Measurements from ENCODE around the gene MYZAP. TPM values are rescaled to one million over a fixed set of nuclear protein-coding genes. Genes with fewer than 3 reads are reported as not detected.

Gene MYZAP
- total and polyA plus RNA-seq, 2 of the 4 experiments (the other 2 are of a cell fraction) = not detected

- intact Hi-C loops (cut with micrococcal nuclease) (no loop called here), dilution Hi-C loops (cut with HindIII; ENCODE audit: low sequenced_read_pairs, unreplicated experiment) (no loop called here), in situ Hi-C loops (cut with MboI; ENCODE audit: low sequenced_read_pairs) (no loop called here)
- Histone ChIP-seq H3K79me1 (ENCODE audit: low read depth in 1 of 2, low read length in 2 of 2) (no peaks in the 10 kb centered on the region), H2BK120ac (ENCODE audit: low read depth, low read length) (no peak overlapping the region), H4K5ac (ENCODE audit: low read depth, low read length) (no peak overlapping the region), H3K9me1 (ENCODE audit: insufficient read depth, low read length) (no peaks in the 10 kb centered on the region; the same call in 1 of the 2 replicates), H3K9ac (ENCODE audit: low read depth, low read length) (no peak overlapping the region), H3K27me3 (ENCODE audit: control insufficient read depth, insufficient read depth, low read length) (peaks cover 28% of the 10 kb centered on the region), H3K4me1 (ENCODE audit: control insufficient read depth, insufficient read depth, low read length) (no peaks in the 10 kb centered on the region), H3K18ac (ENCODE audit: low read depth, low read length) (no peak overlapping the region), H3K27ac (ENCODE audit: insufficient read depth, low read length) (no peak overlapping the region), H3K36me3 (ENCODE audit: control insufficient read depth, insufficient read depth, low read length) (no peaks in the 10 kb centered on the region), H2AK5ac (ENCODE audit: low read depth, low read length) (no peak overlapping the region), H3K23ac (ENCODE audit: low read depth, low read length) (no peak overlapping the region), H2AK9ac (replicated peaks; ENCODE audit: low read depth, low read length, poor library complexity) (no peak overlapping the region), H3K4ac (ENCODE audit: low read depth, low read length) (no peak overlapping the region), H3K4me3 (ENCODE audit: insufficient read depth, low read depth, low read length) (no peak overlapping the region), H4K91ac (ENCODE audit: insufficient read depth, low read depth, low read length) (no peak overlapping the region), H3K14ac (replicated peaks; ENCODE audit: low read depth, low read length) (no peak overlapping the region), H2AFZ (replicated peaks; ENCODE audit: low read length, poor library complexity) (no peak overlapping the region), H4K8ac (ENCODE audit: low read depth in 2 of 2, low read length in 2 of 2) (no peak overlapping the region), H3K4me2 (ENCODE audit: low read depth, low read length) (no peak overlapping the region), H4K20me1 (ENCODE audit: insufficient read depth, low read length) (no peaks in the 10 kb centered on the region), H2BK15ac (ENCODE audit: low read depth, low read length) (no peak overlapping the region), H2BK20ac (ENCODE audit: low read depth, low read length) (no peak overlapping the region), H3K9me3 (ENCODE audit: control insufficient read depth, insufficient read depth, low read length) (peaks cover 8% of the 10 kb centered on the region; the same call in 1 of the 2 replicates), H2BK5ac (ENCODE audit: low read depth, low read length, poor library complexity, severe bottlenecking) (no peak overlapping the region), H3K56ac (ENCODE audit: extremely low read depth, insufficient read depth, low read length) (no peak overlapping the region)
- TF ChIP-seq RCOR1 (IDR thresholded peaks at IDR 0.05; ENCODE audit: insufficient replicate concordance, low read length) = no peak
- no peak for TF ChIP-seq MAFK (IDR thresholded peaks at IDR 0.05; ENCODE audit: low read depth, low read length)
- TF ChIP-seq RAD21 (IDR thresholded peaks at IDR 0.05; ENCODE audit: low read length) = no peak
- TF ChIP-seq CEBPB (IDR thresholded peaks at IDR 0.05; ENCODE audit: low read depth, low read length) = no peak
- no peak for TF ChIP-seq FOS (IDR thresholded peaks at IDR 0.05; ENCODE audit: low read depth, low read length)
- no peak for TF ChIP-seq SMC3 (IDR thresholded peaks at IDR 0.05; ENCODE audit: low read depth, low read length)
- TF ChIP-seq ELK1 (IDR thresholded peaks at IDR 0.05; ENCODE audit: borderline replicate concordance, low read depth, low read length) = no peak
- TF ChIP-seq MXI1 (IDR thresholded peaks at IDR 0.05; ENCODE audit: borderline replicate concordance, low read depth, low read length) = no peak
- no peak for TF ChIP-seq POLR2A (IDR thresholded peaks at IDR 0.05; ENCODE audit: low read depth, low read length)
- TF ChIP-seq, protein P1, sequence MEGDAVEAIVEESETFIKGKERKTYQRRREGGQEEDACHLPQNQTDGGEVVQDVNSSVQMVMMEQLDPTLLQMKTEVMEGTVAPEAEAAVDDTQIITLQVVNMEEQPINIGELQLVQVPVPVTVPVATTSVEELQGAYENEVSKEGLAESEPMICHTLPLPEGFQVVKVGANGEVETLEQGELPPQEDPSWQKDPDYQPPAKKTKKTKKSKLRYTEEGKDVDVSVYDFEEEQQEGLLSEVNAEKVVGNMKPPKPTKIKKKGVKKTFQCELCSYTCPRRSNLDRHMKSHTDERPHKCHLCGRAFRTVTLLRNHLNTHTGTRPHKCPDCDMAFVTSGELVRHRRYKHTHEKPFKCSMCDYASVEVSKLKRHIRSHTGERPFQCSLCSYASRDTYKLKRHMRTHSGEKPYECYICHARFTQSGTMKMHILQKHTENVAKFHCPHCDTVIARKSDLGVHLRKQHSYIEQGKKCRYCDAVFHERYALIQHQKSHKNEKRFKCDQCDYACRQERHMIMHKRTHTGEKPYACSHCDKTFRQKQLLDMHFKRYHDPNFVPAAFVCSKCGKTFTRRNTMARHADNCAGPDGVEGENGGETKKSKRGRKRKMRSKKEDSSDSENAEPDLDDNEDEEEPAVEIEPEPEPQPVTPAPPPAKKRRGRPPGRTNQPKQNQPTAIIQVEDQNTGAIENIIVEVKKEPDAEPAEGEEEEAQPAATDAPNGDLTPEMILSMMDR (conservative IDR thresholded peaks at IDR 0.05; ENCODE audit: low read depth, low read length) = no peak
- no peak for TF ChIP-seq RFX5 (IDR thresholded peaks at IDR 0.05; ENCODE audit: low read depth, low read length)
- WGBS, 2 experiments (ENCODE audit: extremely low coverage in 2 of 2, insufficient read length in 1 of 2) = no CpG with 5 or more reads among the region's 6 CpGs
- no TSS peak for BruUV-seq (replicated peaks)
- POLR2A ChIA-PET (ENCODE audit: unreplicated experiment) = no interaction called here
- no peak for DNase-seq
- CTCF ChIA-PET = no interaction called here
- ATAC-seq (ENCODE audit: low read depth) = no peak
Measured at GRCh38 chr15:57586661-57587424, 4.9 kb upstream of the MYZAP start.
